GM21717 (cell line): ENCODE measurements around the gene TTC31.

ENCODE experiments used
- ATAC-seq: cut with Tn5 transposase; IDR thresholded peaks from one replicate; pipeline ENCODE4 v1.9.1; 2021; ENCODE audit warnings: mild to moderate bottlenecking, moderate library complexity; ENCODE audit not compliant: unreplicated experiment

The TTC31 gene

GRCh38 chr2:74503506-74504475, 20.9 kb downstream of the TTC31 start:
- no peak for ATAC-seq

- no peak for ATAC-seq
Observed at GRCh38 chr2:74504591-74504990, 21.7 kb downstream of the TTC31 start.

GRCh38 chr2:74505448-74506246, 22.8 kb downstream of the TTC31 start:
- no peak for ATAC-seq

- peak; percentile 91 for ATAC-seq
Observed at GRCh38 chr2:74507145-74507925, 24.5 kb downstream of the TTC31 start, which contains the start of gene PCGF1. TSS of gene PCGF1 (minus strand) at chr2:74507695. CDS start at chr2:74507668, 27 bp downstream.

GRCh38 chr2:74507926-74508520, 25.1 kb downstream of the TTC31 start:
- peak; percentile 10 for ATAC-seq

- no peak for ATAC-seq
Observed at GRCh38 chr2:74510272-74510671, 27.4 kb downstream of the TTC31 start.

GRCh38 chr2:74511104-74511989, 28.5 kb downstream of the TTC31 start:
- ATAC-seq, result no peak

- no peak for ATAC-seq
Observed at GRCh38 chr2:74512744-74513604, 30.1 kb downstream of the TTC31 start.

- no peak for ATAC-seq
Observed at GRCh38 chr2:74513605-74514367, 30.9 kb downstream of the TTC31 start.

- no peak for ATAC-seq
Observed at GRCh38 chr2:74514368-74515270, 31.7 kb downstream of the TTC31 start, which contains the start of gene TLX2. TSS of gene TLX2 (plus strand) at chr2:74514450. CDS start at chr2:74514807, 357 bp downstream.

- no peak for ATAC-seq
Observed at GRCh38 chr2:74515271-74515980, 32.5 kb downstream of the TTC31 start.

- ATAC-seq, result no peak
Observed at GRCh38 chr2:74515981-74516633, 33.2 kb downstream of the TTC31 start.

- ATAC-seq, result no peak
Observed at GRCh38 chr2:74516650-74517049, 33.8 kb downstream of the TTC31 start.

GRCh38 chr2:74522516-74522915, 39.6 kb downstream of the TTC31 start:
- ATAC-seq, result no peak

- ATAC-seq, result no peak
Observed at GRCh38 chr2:74524005-74524404, 41.1 kb downstream of the TTC31 start.
